Ecto neural progenitor cell (in vitro differentiated cells): Measurements from ENCODE around the gene CD247.

ENCODE experiments used
- DNase-seq: peaks from one replicate; pipeline ENCODE4 v3.0.0-alpha.2; 2018; ENCODE audit warnings: low spot score

CD247 gene

DNA sequence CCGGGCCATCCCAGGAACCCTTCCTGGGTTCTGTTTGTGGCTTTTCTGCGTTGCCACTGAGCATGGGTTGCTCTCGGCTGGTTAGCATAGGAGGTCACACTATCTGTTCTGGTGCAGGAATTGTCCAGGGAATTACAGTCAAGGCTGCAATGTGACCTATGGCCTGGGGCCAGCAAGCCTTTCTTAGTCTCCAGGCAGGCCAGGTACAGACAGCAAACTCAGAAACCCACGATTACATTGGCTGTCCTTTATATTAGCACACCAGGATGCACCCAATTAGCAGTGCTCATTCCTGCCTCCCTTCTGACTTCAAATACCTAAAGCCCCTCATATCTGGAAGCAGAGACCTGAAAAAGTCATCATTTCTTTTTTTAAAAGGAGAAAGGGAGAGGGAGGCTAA, 55.2 kb downstream of the CD247 start:
- DNase-seq: no peak

DNA sequence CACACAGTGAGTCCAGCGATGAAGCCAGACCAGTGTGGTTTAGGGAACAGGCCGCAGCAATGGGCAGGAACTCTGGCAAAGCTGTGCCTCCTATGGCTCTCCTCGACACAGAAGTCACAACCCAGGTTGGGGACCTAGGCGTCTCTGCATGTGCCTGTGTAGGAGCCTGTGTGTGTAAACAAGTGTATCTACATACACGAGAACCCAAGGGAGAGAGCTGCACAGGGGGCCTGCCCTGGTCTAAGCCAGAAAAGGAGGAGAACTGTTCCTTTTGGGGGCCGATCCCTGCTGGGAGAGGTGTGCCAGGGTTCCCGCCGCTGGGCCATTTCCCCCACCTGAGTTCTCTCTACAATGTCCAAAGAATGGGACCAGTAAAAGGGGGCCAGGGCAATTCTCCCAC, 56.0 kb downstream of the CD247 start:
- no peak for DNase-seq

DNA sequence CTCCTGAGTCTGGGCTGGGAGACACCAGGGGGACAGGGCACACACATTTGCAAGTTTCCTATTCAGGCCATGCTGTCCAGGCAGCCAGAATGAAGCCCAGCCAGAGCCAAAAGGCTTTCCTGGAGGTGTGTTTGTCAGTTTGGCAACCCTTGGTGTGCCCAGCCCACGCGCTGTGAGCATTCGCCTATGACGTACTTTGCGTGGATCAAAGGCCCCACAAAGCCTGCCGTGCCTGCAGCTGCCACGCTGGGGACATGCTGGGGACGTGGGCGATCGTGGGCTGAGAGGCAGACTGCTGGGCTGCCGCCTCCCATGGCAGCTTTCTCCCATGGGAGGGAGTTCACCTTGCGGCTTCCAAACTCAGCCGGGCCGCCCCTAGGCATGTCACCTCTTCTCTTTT, 57.5 kb downstream of the CD247 start:
- no peak for DNase-seq

DNA sequence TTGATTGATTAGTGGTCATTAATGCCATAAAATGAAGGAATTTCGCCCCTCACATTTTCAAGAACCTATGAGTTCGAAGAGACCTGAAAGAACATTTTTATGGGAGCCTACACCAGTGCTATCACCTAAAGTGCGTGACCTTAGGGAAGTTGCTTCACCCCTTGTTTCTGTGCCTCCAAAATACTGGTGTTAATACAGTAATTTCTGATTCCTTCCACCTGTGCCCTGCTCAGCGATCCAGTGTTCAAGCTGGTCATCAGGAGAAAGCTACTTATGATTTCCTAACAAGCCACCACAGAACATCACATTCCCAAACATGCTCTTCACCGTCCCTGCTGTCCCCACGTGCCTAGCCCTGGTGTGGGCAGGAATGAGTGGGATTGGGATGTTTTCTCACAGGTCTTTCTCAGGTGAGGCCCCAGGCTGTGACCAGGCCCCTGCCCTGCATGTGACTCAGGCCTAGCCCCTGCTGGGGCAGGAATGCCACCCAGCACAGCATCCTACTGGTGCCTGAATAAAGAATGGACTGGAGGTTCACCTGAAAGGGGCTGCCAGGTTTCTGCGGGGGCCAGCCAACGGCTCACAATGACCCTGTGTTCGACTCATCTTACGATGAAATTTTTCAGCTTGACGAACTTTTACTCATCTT, 60.3 kb downstream of the CD247 start:
- no peak for DNase-seq

DNA sequence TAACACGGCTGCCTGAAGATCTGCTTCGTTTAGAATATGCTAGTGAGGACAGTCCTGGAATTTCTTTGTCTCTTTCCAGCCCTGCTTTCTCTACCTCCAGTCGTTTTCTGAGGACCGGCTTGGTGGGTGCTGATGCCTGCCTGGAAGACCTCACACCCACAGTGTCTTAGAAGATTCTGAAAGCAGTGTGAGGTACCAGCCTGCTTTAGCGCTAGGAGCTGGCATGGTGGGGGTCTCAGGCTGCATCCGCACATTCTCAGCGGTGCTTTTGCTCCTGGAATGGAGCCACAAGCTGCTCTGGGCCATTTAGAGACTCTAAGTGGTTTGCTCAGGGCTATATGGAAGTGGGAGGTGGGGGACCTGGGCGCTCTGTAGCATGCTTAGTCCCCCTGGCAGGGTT, 61.4 kb downstream of the CD247 start:
- DNase-seq: no peak

DNA sequence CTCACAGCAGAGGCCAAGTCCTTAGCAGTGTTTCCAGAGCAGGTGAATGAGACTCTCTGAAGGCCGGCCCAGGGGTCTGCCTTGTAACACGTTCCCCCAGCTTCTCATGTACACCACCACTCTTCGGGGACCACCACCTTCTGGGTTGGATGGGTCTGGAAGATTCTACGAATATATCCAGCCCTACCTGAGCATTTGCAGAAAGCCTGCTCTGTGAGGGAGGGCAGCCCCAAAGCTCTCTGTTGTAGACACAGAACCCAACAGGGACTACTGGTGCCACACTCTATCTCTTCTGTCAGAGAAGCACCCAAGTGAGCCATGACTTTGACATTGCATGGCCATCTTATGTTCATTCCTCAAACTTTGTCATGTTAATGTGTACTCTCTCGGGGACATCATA, 61.8 kb downstream of the CD247 start:
- DNase-seq: no peak

DNA sequence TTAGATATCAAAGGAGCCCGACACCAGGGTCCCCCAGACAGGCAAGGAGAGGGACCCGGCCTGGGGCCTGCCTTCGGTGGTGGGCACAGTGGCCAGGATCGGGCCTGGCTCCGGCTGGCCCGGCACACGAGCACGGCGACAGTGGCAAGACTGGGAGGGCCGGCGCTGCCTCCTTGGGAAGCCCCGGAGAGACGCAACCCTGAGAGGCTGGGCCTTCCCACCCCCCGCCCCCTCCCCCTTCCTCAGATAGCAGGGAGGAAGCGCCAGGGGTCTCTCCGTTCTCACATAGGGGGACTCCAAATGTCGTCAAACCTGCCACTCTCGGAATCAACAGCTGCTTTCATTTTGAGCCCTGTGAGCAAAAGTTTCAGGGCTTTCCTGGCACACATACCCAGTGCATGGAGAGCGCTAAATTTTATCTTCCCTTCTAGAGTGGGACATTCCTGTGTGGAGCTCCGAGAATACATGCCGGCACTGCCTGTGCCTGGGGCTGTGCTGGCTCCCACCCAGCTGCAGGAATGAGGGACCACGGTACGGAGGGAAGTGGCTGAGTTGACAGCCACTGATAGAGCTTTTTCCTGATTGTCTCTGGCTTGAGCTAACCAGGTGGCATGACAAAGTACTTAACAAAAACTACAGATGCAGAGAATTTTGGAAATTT, 62.4 kb downstream of the CD247 start:
- peak; percentile 72 for DNase-seq

DNA sequence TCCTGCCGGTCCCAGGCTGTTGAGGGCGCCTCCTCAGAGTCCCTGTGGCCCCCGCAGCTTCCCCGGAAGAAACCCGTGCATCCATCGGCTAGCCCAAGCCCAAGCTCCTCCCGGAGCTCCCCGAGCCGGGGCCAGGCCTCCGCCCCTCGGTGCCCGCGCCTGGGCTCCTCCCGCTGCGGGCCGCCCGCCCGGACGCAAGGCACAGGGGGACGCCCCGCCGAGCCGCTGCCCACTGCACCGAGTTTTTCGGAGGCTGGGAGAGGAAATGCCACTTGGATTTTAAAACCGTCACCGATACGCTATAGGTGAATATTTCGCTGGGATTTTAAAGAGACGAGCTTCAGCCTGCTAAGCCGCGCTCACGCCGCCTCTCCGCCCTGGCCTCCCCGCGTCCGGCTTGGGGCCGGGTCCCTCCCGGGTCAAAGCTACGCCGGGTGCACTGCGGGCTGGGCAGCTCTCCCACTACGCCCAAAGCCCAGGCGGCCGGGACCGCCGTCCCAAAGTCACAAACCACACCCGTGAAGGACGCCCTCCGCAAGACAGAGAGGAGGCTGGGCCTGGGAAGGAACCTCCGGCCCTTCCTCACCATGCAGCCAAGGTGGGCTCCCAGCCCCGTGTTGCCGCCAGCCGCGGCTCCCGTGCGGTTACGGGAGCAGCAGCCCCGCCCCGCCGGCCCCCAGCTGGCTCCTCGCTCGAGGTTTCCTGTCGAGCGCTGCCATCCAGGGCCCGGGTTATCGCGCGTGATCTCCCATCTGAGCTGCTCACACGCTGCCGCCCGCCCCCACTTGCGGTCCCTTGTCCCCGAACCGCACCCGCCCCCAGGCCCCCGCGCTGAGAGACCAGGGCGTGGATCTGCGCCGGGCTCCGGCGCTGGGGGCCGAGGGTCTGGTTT, 63.2 kb downstream of the CD247 start:
- DNase-seq: peak; percentile 75

DNA sequence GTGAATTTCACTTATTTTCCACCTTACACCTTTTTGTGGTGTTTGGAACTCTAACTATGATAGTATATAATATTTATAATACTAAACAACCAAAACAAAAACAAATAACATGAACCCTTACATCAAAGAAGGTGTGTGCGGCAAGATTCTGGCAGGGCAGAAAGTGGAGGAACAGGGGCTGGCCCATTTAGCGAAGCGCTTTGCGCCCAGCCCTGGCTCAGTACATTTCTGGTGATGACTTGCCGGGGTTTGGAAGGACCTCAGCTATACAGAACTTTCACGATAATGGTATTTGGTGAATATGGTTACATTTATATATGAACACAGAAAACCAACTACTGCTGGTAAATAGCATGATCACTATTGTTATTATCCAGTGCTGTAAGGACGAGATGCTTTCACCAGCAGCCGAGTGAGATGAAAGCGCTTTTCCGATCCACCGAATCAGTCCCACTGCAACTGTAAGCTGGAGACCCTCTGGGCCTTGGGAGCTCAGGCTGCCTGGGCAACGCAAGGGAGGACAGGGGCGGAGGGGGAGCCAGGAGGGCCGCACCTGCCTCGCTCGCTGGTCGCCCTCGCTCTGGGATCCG, 63.9 kb downstream of the CD247 start:
- DNase-seq: peak; percentile 75

DNA sequence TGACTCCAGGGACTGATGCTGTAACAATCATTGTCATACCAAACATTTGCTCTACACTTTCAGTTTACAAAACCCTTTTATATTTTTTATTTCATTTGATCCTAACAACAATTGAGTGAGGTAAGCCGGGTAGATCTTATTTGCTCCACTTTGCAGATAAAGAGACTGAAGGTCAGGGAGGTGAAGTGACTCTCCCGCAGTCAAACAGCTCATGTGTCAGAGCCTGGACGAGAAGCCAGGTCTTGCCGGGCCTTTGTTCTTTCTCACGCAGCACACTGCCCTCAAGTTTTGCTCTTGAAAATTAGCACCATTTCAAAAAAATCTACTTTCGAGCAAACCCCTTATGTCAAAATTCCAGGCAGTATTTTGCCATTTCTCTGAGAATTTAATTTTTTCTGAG, 65.2 kb downstream of the CD247 start:
- DNase-seq: no peak

DNA sequence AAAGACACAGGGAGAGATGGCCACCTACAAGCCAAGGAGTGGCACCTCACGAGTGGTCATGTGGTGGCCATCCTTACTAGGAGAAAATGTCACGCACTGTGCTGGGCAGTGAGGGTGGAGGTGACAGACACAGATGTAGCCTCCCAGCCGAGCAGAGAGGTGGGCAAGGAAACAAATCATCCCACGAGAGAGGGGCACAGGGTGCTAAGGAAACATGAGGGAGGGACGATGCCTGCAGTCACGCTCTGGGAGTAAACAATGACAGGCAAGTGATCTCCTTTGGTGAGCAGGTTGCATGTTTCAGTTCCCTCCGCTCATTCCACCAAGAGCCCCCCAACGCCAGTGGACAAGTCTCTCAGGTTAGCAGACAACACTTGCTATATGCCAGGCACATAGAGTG, 65.8 kb downstream of the CD247 start:
- no peak for DNase-seq

DNA sequence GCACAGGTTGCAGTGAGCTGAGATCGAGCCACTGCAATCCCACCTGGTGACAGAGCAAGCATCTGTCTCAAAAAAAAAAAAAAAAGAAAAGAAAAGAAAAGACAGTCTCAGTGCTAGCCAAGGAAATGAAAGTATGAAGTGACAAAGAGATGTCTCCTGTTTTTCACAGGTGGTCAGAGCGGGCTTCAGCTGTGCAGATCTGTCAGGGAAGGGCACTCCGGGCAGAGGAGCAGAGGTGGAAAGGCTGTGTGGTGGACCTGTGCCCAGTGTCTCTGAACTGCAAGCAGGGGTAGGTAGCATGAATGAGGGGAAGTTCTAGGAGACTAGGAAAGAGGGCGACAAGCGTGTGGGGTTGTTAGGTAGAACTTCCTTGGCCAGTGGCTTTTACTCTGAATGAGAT, 67.5 kb downstream of the CD247 start:
- no peak for DNase-seq

DNA sequence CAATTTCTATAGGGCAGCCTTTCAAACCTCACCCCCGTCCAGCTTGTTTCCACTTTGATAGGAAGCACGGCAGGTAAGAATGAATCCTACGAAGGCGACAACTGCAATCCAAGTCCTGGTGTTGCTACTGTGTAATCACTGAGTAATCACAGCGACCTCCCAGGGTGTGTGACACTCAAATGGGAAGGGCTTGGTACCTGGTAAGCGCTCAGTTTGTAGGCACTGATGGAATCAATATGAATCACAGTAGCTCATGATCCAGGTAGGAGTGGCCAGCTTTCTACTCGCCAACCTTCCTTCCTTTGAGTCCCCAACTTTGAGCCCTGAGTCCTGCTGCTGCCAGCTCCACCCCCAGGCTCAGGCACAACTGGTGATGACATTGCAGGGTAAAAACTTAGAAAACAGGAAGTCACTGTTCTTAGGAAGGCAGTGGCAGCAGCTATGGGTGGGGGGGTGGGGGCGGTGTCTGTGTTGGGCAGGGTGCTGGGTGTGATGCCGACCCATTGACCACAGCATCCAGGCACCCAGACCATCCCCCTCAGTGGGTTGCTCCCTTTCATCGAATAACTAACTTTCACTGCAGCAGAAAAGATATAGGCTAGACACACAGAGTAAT, 70.7 kb downstream of the CD247 start:
- DNase-seq: no peak

DNA sequence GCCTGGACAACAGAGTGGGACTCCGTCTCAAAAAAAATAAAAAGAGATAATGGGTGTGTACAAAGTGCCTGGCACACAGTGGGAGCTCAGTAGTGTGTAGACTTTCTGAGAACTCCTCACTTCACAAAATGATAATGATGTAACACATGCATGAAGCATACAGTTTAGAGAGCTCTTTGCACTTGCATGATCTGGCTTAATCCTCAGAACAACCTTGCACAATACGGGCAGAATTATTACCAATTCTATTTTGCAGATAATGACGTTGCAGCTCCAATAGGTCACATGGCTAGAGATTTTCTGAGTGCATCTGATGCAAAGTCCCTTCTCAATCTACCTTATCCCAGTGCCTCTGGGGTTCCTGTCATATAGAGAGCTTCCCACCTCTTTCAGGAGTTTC, 71.4 kb downstream of the CD247 start:
- no peak for DNase-seq

DNA sequence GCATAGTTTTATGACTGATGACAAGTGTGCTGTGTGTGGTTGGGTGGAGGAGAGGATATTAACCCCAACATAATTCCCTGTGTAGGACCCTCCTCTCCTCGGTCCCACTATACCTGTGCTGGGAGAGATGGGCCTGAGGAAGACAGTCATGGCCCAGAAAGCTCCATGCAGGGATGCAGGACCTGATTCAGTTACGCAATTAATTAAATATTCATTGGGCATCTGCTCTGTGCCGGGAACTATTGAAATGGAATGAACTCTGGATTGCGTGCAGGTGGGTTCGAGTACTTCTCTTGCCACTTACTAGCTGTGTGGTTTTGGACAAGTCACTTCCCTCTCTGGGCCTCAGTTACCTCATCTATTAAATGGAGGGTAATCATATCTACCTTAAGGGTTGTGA, 74.6 kb downstream of the CD247 start:
- no peak for DNase-seq

DNA sequence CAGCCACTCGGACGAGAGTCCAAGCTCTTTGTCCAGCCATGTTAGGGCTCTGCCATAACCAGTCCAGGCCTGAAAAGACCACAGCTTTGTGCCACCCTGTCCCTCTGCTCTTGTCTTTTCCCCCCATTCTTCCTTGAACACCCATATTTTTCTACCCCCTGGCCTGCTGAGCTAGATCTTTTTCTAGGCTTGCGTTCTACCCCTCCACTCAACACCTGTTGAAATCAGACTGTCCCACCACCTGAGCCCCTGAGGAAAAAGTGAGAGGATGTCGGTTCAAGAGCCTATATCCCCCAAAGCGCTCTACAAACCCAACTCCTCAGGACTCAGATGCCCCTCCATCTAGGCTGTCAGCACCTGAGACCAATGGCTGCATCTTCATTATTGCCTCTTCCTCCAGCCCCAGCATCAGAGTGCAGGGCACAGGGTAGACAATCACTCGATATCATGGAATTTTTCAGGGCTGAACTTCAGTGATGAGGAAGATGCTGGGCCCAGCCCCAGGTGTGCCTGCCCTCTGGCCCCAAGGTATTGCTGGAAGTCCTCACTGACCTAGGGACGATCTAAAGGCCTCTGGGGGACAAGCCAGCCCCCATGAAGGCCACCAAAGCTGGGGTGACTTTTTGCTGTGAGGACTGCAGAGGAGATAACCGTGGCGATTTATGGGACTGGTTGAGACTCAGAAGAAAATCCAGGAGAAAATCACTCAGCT, 75.3 kb downstream of the CD247 start:
- peak; percentile 44 for DNase-seq

DNA sequence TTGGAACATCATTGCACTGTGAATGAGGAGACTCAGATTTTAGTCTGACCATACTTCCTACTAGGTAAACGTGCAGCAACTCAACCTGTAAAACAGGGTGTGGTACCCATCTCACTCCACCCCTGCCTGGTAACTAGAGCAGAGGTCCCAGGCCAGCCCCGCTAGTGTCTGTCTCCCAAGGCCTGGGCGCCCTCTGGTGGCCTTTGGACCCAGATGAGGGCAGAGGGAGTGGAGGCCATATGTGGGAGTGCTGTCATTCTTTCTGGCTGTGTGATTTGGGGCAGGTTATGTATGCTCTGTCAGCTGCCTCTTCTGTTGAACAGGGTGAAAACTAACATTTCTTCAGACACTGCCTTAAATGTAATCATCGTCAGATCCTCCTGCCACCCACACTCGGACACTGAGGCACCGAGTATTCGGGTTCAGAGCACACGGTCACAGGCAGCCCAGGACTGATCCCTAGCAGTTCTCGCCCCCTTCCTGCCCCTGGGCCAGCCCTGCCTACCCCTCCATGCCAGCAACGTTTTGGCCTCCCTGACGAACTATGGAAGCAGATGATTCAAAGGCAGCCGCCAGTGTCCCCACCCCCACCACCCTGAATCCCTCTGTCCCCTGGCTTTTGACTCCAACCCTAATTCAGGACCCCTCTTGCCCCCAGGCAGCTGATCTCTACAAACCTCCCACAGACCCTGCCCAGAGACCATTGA, 76.0 kb downstream of the CD247 start:
- peak; percentile 89 for DNase-seq

DNA sequence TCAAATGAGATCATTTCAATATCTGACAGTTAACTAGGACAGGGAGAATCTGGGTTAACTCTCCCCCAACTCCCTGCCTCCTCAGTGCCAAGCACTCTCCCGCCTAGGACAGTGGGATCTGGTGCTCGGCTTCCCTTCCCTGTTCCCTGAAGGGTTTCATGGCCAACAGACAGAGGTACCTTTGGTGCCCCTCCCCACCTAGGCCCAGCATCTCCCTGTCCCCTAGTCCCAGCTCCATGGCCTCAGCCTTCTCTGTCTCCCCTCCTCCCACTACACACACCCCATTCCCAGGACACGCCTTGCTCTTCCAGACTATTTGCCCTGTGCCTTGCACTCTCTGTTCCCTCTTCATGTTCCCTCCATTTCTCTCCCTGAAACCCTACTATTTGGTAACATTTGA, 77.1 kb downstream of the CD247 start:
- DNase-seq: no peak

DNA sequence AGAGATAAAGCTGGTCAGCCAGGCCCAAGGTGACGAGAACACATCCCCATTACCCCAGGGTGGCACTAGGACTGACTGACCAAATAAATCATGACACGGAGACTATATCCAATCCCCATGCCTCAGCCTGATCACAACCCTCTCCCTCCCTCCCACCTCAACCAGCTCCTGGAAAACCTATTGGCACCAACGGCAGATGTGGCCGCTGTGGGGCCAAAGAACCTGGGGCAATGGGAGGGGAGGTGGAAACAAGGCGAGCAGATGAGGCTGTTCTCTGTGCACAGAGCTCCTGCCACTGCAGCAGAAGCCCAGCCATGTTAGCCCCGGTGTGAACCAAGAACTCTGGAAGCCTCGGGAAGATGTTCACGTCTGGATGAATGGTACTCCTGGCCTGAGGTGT, 77.6 kb downstream of the CD247 start:
- no peak for DNase-seq

DNA sequence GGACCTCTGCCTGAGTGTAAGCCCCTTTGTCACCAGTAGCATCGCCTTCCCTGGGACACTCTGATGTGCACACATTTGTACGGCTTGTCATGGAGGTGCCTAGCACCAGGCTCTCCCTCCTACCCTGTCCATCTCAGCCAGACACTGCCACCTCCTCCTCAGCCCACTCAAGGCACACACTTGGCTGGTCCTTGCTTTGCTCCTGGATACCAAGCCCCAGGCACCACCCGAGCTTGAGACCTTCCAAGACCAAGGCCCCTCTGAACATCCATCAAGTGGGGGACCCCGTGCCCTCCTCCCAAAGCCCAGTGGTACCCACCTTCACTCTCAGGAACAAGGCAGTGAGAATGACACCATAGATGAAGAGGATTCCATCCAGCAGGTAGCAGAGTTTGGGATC, 78.0 kb downstream of the CD247 start:
- DNase-seq: peak; percentile 37
